HG03378 (cell line): ENCODE data around the gene DIP2B.

Experiments
- ATAC-seq: cut with Tn5 transposase; IDR thresholded peaks from one replicate; pipeline ENCODE4 v1.9.1; 2021; ENCODE audit warnings: mild to moderate bottlenecking, moderate library complexity; ENCODE audit not compliant: unreplicated experiment

Gene DIP2B

GRCh38 chr12:50715174-50715573 lies 210.4 kb downstream of the DIP2B start:
- ATAC-seq = no peak

GRCh38 chr12:50718760-50719159 lies 214.0 kb downstream of the DIP2B start:
- no peak for ATAC-seq

- ATAC-seq = no peak
Measured at GRCh38 chr12:50720085-50720484, 215.3 kb downstream of the DIP2B start.

- ATAC-seq = no peak
Measured at GRCh38 chr12:50720501-50720900, 215.7 kb downstream of the DIP2B start.

- ATAC-seq = no peak
Measured at GRCh38 chr12:50723865-50724264, 219.1 kb downstream of the DIP2B start.

- no peak for ATAC-seq
Measured at GRCh38 chr12:50725011-50725942, 220.5 kb downstream of the DIP2B start.

- no peak for ATAC-seq
Measured at GRCh38 chr12:50727466-50727865, 222.7 kb downstream of the DIP2B start.

- ATAC-seq = no peak
Measured at GRCh38 chr12:50728417-50728816, 223.6 kb downstream of the DIP2B start.

GRCh38 chr12:50728841-50729240 lies 224.1 kb downstream of the DIP2B start:
- no peak for ATAC-seq

GRCh38 chr12:50732591-50732990 lies 227.8 kb downstream of the DIP2B start:
- ATAC-seq = no peak

- no peak for ATAC-seq
Measured at GRCh38 chr12:50733706-50734105, 228.9 kb downstream of the DIP2B start.

GRCh38 chr12:50734409-50735263 lies 229.9 kb downstream of the DIP2B start:
- no peak for ATAC-seq

GRCh38 chr12:50739611-50740010 lies 234.8 kb downstream of the DIP2B start:
- ATAC-seq = no peak

GRCh38 chr12:50740307-50740706 lies 235.5 kb downstream of the DIP2B start:
- ATAC-seq = no peak

- no peak for ATAC-seq
Measured at GRCh38 chr12:50742776-50743175, 238.0 kb downstream of the DIP2B start.

GRCh38 chr12:50745861-50746260 lies 241.1 kb downstream of the DIP2B start:
- ATAC-seq = no peak

- no peak for ATAC-seq
Measured at GRCh38 chr12:50746431-50746830, 241.6 kb downstream of the DIP2B start.

- ATAC-seq = no peak
Measured at GRCh38 chr12:50747817-50748216, 243.0 kb downstream of the DIP2B start.

GRCh38 chr12:50749459-50749882 lies 244.7 kb downstream of the DIP2B start:
- ATAC-seq = no peak

- ATAC-seq = no peak
Measured at GRCh38 chr12:50750366-50750765, 245.6 kb downstream of the DIP2B start.

GRCh38 chr12:50751948-50752721 lies 247.3 kb downstream of the DIP2B start:
- no peak for ATAC-seq
